Neural cell (in vitro differentiated cells): ENCODE results near the gene P2RX1. TPM values are rescaled to one million over a fixed set of nuclear protein-coding genes. Genes with fewer than 3 reads are reported as not detected.

Experiments
- H2AFZ ChIP-seq: fragments of 200-600, 300-800 bp; sonication (generic), shearing (Covaris generic); 2 replicates; pipeline ENCODE4 v1.6.0; 2014; ENCODE audit warnings: low read depth, mild to moderate bottlenecking, antibody characterized with exemption, low read length, moderate library complexity
- H3F3A ChIP-seq: fragments of 200-600 bp; shearing (Covaris generic); 2 replicates; pipeline ENCODE4 v1.6.1; 2016; ENCODE audit warnings: mild to moderate bottlenecking, moderate library complexity, mixed read lengths, antibody characterized with exemption, low read length; ENCODE audit not compliant: insufficient read depth, poor library complexity, severe bottlenecking
- H3K27ac ChIP-seq: fragments of 200-600, 300-800 bp; sonication (generic), shearing (Covaris generic); 2 replicates; pipeline ENCODE4 v1.5.1; 2014; ENCODE audit warnings: mild to moderate bottlenecking, low read length, moderate library complexity
- H3K27me3 ChIP-seq: fragments of 300-800, 200-600 bp; sonication (generic), shearing (Covaris generic); 2 replicates; pipeline ENCODE4 v1.6.0; 2014; ENCODE audit warnings: mild to moderate bottlenecking, low read depth, low read length, moderate library complexity; ENCODE audit not compliant: insufficient read depth
- H3K36me3 ChIP-seq: fragments of 300-800, 200-600 bp; sonication (generic), shearing (Covaris generic); 2 replicates; pipeline ENCODE4 v1.5.1; 2014; ENCODE audit warnings: mild to moderate bottlenecking, antibody characterized with exemption, low read length, moderate library complexity; ENCODE audit not compliant: insufficient read depth
- H3K4me2 ChIP-seq: fragments of 300-800, 200-600 bp; sonication (generic), shearing (Covaris generic); 2 replicates; pipeline ENCODE4 v1.6.0; 2014; ENCODE audit warnings: mild to moderate bottlenecking, low read length
- H3K4me3 ChIP-seq: fragments of 300-800, 200-600 bp; sonication (generic), shearing (Covaris generic); 2 replicates; pipeline ENCODE4 v1.5.1; 2014; ENCODE audit warnings: mild to moderate bottlenecking, low read length, moderate library complexity
- H3K79me2 ChIP-seq: fragments of 200-600 bp; shearing (Covaris generic); replicated peaks from 2 replicates; pipeline ENCODE4 v1.6.0; 2014; ENCODE audit warnings: mild to moderate bottlenecking, low read length, moderate library complexity; ENCODE audit not compliant: insufficient read depth
- H3K9ac ChIP-seq: fragments of 300-800, 200-600 bp; sonication (generic), shearing (Covaris generic); 2 replicates; pipeline ENCODE4 v1.6.1; 2016; ENCODE audit warnings: mild to moderate bottlenecking, low read length, mixed read lengths
- H3K9me2 ChIP-seq: fragments of 200-600 bp; shearing (Covaris generic); 2 replicates; pipeline ENCODE4 v1.6.1; 2016; ENCODE audit warnings: mild to moderate bottlenecking, low read length, mixed read lengths; ENCODE audit not compliant: insufficient read depth
- H3K9me3 ChIP-seq: fragments of 200-600, 300-800 bp; sonication (generic), shearing (Covaris generic); 2 replicates; pipeline ENCODE4 v1.6.1; 2016; ENCODE audit warnings: mild to moderate bottlenecking, mixed run types, low read length, moderate library complexity, mixed read lengths
- H4K20me1 ChIP-seq: fragments of 200-600 bp; shearing (Covaris generic); 2 replicates; pipeline ENCODE4 v1.6.1; 2016; ENCODE audit warnings: mild to moderate bottlenecking, mixed run types; ENCODE audit not compliant: insufficient read depth
- CTCF ChIP-seq: fragments of 450-650 bp; IDR thresholded peaks from 2 replicates; pipeline ENCODE4 v1.5.1; 2014; ENCODE audit warnings: antibody characterized with exemption, mild to moderate bottlenecking, moderate library complexity; ENCODE audit not compliant: poor library complexity, severe bottlenecking
- EP300 ChIP-seq: fragments of 450-650 bp; conservative IDR thresholded peaks from 2 replicates; pipeline ENCODE4 v1.6.1; 2014; ENCODE audit warnings: antibody characterized with exemption, mild to moderate bottlenecking, moderate library complexity; ENCODE audit not compliant: poor library complexity, severe bottlenecking
- EZH2 ChIP-seq: fragments of 200-600, 300-800 bp; shearing (Covaris generic), sonication (generic); IDR thresholded peaks from 2 replicates; pipeline ENCODE4 v1.6.1; 2014; ENCODE audit warnings: antibody characterized with exemption, low read length, borderline replicate concordance, mild to moderate bottlenecking; ENCODE audit not compliant: insufficient read depth, poor library complexity, severe bottlenecking
- MXI1 ChIP-seq: fragments of 450-650 bp; conservative IDR thresholded peaks from 2 replicates; pipeline ENCODE4 v1.6.1; 2014; ENCODE audit warnings: antibody characterized with exemption, mild to moderate bottlenecking; ENCODE audit not compliant: poor library complexity, severe bottlenecking
- POLR2AphosphoS5 ChIP-seq: IDR thresholded peaks from 2 replicates; pipeline ENCODE4 v1.6.1; 2012
- RAD21 ChIP-seq: fragments of 450-650 bp; conservative IDR thresholded peaks from 2 replicates; pipeline ENCODE4 v1.6.1; 2014; ENCODE audit warnings: antibody characterized with exemption, mild to moderate bottlenecking, moderate library complexity
- REST ChIP-seq: IDR thresholded peaks from 2 replicates; pipeline ENCODE4 v1.6.1; 2012; ENCODE audit warnings: borderline replicate concordance
- SMC3 ChIP-seq: fragments of 450-650 bp; conservative IDR thresholded peaks from 2 replicates; pipeline ENCODE4 v1.6.1; 2014; ENCODE audit warnings: antibody characterized with exemption, mild to moderate bottlenecking, moderate library complexity; ENCODE audit not compliant: poor library complexity
- TAF1 ChIP-seq: IDR thresholded peaks from 2 replicates; pipeline ENCODE4 v1.6.1; 2012; ENCODE audit warnings: low read depth
- polyA plus RNA-seq: library from polyadenylated mRNA; depleted of rRNA; stranded (reverse); fragments of >200 nt; gene quantifications from 2 replicates; pipeline ENCODE4 v1.2.3, GENCODE V29; 2014

Gene P2RX1
- polyA plus RNA-seq, 1 donor from 2014 or later = not detected

DNA sequence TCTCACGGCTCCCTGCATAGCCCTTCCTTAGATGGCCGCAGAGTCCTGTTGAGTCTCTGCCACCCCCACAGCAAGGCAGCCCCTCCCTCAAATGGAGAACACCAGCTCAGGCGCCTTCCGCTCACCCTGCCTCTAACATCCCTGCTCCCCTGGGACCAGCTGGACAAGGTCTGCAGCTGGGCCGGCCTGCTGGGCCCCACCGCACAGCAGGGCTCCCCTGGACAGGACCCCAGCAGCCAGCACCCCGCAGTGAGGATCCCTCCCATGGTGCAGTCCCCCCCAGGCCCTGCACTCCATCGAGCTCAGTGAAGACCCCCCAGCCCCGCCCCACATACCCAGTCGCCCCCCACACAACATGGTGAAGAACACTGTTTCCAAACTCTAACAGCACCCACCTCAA is 37.8 kb upstream of the P2RX1 start:
- no peak overlapping the region for H3K27ac ChIP-seq
- no peaks in the 10 kb centered on the region for H3K36me3 ChIP-seq
- no peaks in the 10 kb centered on the region for H3K79me2 ChIP-seq
- no peaks in the 10 kb centered on the region for H4K20me1 ChIP-seq
- H3K4me3 ChIP-seq = no peak overlapping the region
- H3K9me2 ChIP-seq = no peaks in the 10 kb centered on the region
- H3F3A ChIP-seq = no peaks in the 10 kb centered on the region
- no peaks in the 10 kb centered on the region for H3K9me3 ChIP-seq
- no peak for TF ChIP-seq SMC3
- no peak for TF ChIP-seq TAF1
- no peak for TF ChIP-seq REST
- no peak for TF ChIP-seq POLR2AphosphoS5
- no peak for TF ChIP-seq EZH2
- TF ChIP-seq CTCF = no peak
- TF ChIP-seq MXI1 = no peak
- TF ChIP-seq RAD21 = no peak
- TF ChIP-seq EP300 = no peak
- no peak overlapping the region for H2AFZ ChIP-seq
- H3K4me2 ChIP-seq = no peak overlapping the region
- H3K27me3 ChIP-seq = no peaks in the 10 kb centered on the region
- H3K9ac ChIP-seq = no peak overlapping the region

GRCh38 chr17:3953542-3953941 is 37.3 kb upstream of the P2RX1 start:
- no peak overlapping the region for H2AFZ ChIP-seq
- no peaks in the 10 kb centered on the region for H4K20me1 ChIP-seq
- no peak overlapping the region for H3K4me3 ChIP-seq
- no peaks in the 10 kb centered on the region for H3F3A ChIP-seq
- no peak overlapping the region for H3K4me2 ChIP-seq
- no peaks in the 10 kb centered on the region for H3K27me3 ChIP-seq
- H3K9ac ChIP-seq = no peak overlapping the region
- H3K27ac ChIP-seq = no peak overlapping the region
- TF ChIP-seq EP300 (no peak), MXI1 (no peak), SMC3 (no peak), POLR2AphosphoS5 (no peak), RAD21 (no peak), REST (no peak), TAF1 (no peak), CTCF (no peak)
- no peaks in the 10 kb centered on the region for H3K9me2 ChIP-seq
- no peaks in the 10 kb centered on the region for H3K36me3 ChIP-seq
- no peaks in the 10 kb centered on the region for H3K9me3 ChIP-seq
- H3K79me2 ChIP-seq = no peaks in the 10 kb centered on the region
